ENCODE measurements around the gene WRAP53. TPM values are rescaled to one million over a fixed set of nuclear protein-coding genes. Genes with fewer than 3 reads are reported as not detected.

The WRAP53 gene
- polyA plus RNA-seq, 1 of the 3 experiments (the other 2 are of a cell fraction) = 8.6 TPM

- TF ChIP-seq RXRA (IDR thresholded peaks at IDR 0.05; ENCODE audit: borderline replicate concordance, low read depth) = no peak
- TF ChIP-seq ELF1 (IDR thresholded peaks at IDR 0.05) = no peak
- TF ChIP-seq MEF2A (IDR thresholded peaks at IDR 0.05; ENCODE audit: borderline replicate concordance, low read depth) = no peak
- TF ChIP-seq MAX (IDR thresholded peaks at IDR 0.05; ENCODE audit: low read depth) = no peak
- no peak for TF ChIP-seq IRF3 (IDR thresholded peaks at IDR 0.05; ENCODE audit: low read depth, low read length)
- no peak for TF ChIP-seq SIN3A (IDR thresholded peaks at IDR 0.05; ENCODE audit: borderline replicate concordance, low read depth, low read length)
- TF ChIP-seq, protein P1, sequence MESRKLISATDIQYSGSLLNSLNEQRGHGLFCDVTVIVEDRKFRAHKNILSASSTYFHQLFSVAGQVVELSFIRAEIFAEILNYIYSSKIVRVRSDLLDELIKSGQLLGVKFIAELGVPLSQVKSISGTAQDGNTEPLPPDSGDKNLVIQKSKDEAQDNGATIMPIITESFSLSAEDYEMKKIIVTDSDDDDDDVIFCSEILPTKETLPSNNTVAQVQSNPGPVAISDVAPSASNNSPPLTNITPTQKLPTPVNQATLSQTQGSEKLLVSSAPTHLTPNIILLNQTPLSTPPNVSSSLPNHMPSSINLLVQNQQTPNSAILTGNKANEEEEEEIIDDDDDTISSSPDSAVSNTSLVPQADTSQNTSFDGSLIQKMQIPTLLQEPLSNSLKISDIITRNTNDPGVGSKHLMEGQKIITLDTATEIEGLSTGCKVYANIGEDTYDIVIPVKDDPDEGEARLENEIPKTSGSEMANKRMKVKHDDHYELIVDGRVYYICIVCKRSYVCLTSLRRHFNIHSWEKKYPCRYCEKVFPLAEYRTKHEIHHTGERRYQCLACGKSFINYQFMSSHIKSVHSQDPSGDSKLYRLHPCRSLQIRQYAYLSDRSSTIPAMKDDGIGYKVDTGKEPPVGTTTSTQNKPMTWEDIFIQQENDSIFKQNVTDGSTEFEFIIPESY (IDR thresholded peaks at IDR 0.05; ENCODE audit: borderline replicate concordance, low read depth) = no peak
These were observed 41.8 kb upstream of the WRAP53 start (continued) for GRCh38 chr17:7646457-7646856.

DNA sequence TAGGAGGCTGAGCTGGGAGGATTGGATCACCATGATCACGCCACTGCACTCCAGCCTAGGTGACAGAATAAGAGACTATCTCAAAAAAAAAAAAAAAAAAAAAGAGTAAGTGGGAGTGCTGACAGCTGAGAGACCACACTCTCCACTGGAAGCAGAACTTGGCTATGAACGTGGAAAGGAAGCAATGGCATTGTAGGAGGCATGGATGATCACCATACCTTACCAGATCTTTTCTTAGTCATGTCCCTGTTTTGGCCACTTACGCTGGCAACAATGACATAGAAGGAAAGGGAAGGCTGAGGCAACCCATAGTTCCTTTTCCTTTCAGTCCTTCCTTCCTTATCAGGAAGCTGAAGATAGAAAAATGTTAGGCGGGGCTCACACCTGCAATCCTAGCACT lies 41.3 kb upstream of the WRAP53 start:
- Histone ChIP-seq H3K27me3 (ENCODE audit: insufficient read depth) (peaks cover 18% of the 10 kb centered on the region), H3F3A (replicated peaks; ENCODE audit: insufficient read depth) (no peaks in the 10 kb centered on the region), H3K36me3 (replicated peaks in 1 of 2; ENCODE audit: control insufficient read depth in 1 of 2, insufficient read depth in 2 of 2, low read length in 1 of 2) (no peaks in the 10 kb centered on the region), H3K9me3 (no peaks in the 10 kb centered on the region), H3K9ac (no peak overlapping the region), H3K4me1 (ENCODE audit: control insufficient read depth in 1 of 2, insufficient read depth in 2 of 2, low read depth in 1 of 2, low read length in 1 of 2) (peaks cover 0 to 7% of the 10 kb centered on the region in 2 experiments; a peak in 1 of 4 replicates), H2AFZ (ENCODE audit: low read depth) (no peak overlapping the region), H3K4me2 (no peak overlapping the region), H4K20me1 (ENCODE audit: insufficient read depth) (no peaks in the 10 kb centered on the region), H3K79me2 (ENCODE audit: insufficient read depth) (no peaks in the 10 kb centered on the region), H3K9me2 (no peaks in the 10 kb centered on the region), H3K4me3 (ENCODE audit: low read depth in 2 of 2, low read length in 1 of 2) (no peak overlapping the region), H3K27ac (ENCODE audit: low read depth in 2 of 2, low read length in 1 of 2) (no peak overlapping the region)
- ChIA-PET CTCF (interaction anchor here (1.5 to 2.6 kb wide), 2 partner anchors 15 to 40 kb away, joined by 4 to 9 read pairs; partner anchors contain the start of gene TP53), POLR2A (no interaction called here)
- TF ChIP-seq MAX (IDR thresholded peaks at IDR 0.05; ENCODE audit: low read depth) = no peak
- no peak for TF ChIP-seq ELF1 (IDR thresholded peaks at IDR 0.05)
- TF ChIP-seq, protein P2, sequence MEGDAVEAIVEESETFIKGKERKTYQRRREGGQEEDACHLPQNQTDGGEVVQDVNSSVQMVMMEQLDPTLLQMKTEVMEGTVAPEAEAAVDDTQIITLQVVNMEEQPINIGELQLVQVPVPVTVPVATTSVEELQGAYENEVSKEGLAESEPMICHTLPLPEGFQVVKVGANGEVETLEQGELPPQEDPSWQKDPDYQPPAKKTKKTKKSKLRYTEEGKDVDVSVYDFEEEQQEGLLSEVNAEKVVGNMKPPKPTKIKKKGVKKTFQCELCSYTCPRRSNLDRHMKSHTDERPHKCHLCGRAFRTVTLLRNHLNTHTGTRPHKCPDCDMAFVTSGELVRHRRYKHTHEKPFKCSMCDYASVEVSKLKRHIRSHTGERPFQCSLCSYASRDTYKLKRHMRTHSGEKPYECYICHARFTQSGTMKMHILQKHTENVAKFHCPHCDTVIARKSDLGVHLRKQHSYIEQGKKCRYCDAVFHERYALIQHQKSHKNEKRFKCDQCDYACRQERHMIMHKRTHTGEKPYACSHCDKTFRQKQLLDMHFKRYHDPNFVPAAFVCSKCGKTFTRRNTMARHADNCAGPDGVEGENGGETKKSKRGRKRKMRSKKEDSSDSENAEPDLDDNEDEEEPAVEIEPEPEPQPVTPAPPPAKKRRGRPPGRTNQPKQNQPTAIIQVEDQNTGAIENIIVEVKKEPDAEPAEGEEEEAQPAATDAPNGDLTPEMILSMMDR (IDR thresholded peaks at IDR 0.05) = no peak
- TF ChIP-seq USF2 (IDR thresholded peaks at IDR 0.05; ENCODE audit: borderline replicate concordance, low read depth, low read length) = no peak
- TF ChIP-seq RXRA (IDR thresholded peaks at IDR 0.05; ENCODE audit: borderline replicate concordance, low read depth) = no peak
- TF ChIP-seq MEF2A (IDR thresholded peaks at IDR 0.05; ENCODE audit: borderline replicate concordance, low read depth) = no peak
- TF ChIP-seq, protein P1 (IDR thresholded peaks at IDR 0.05; ENCODE audit: borderline replicate concordance, low read depth) = no peak
- TF ChIP-seq PBX3 (IDR thresholded peaks at IDR 0.05) = no peak
- TF ChIP-seq MXI1 (IDR thresholded peaks at IDR 0.05; ENCODE audit: low read depth, low read length) = no peak
- TF ChIP-seq RCOR1 (IDR thresholded peaks at IDR 0.05; ENCODE audit: low read length) = no peak
- WGBS (ENCODE audit: low lambda C conversion rate) = 63% methylated on average over 4 of the region's 4 CpGs
- no peak for DNase-seq
